ENCODE results near the gene RHOJ. TPM values are rescaled to one million over a fixed set of nuclear protein-coding genes. Genes with fewer than 3 reads are reported as not detected.

RHOJ gene
- total and polyA plus RNA-seq, 2 of the 8 experiments (the other 6 are each of a cell fraction or from before 2014, with no cell fraction given): 0.11 TPM; not detected in 1

GRCh38 chr14:63241096-63241495 is 36.9 kb downstream of the RHOJ start:
- H3K36me3 ChIP-seq (ENCODE audit: control insufficient read depth in 2 of 4, insufficient read depth in 4 of 4, low read length in 3 of 4): no peaks in the 10 kb centered on the region
- no peak overlapping the region for H4K91ac ChIP-seq (replicated peaks; ENCODE audit: insufficient read length, low read length)
- H3K4ac ChIP-seq (replicated peaks; ENCODE audit: insufficient read length, low read depth, low read length): no peak overlapping the region
- H3K23ac ChIP-seq (ENCODE audit: insufficient read length): no peak overlapping the region
- no peak for DNase-seq (ENCODE audit: low read depth in 1 of 2, low spot score in 2 of 2)
- no peaks in the 10 kb centered on the region for H3K4me1 ChIP-seq (replicated peaks in 1 of 4; ENCODE audit: control insufficient read depth in 3 of 4, insufficient read depth in 4 of 4, low read length in 3 of 4)
- no peak overlapping the region for H2BK5ac ChIP-seq (ENCODE audit: low read depth, low read length)
- H3K27me3 ChIP-seq (replicated peaks in 1 of 4; ENCODE audit: control insufficient read depth in 3 of 4, extremely low read depth in 1 of 4, insufficient read depth in 3 of 4, low read length in 3 of 4): no peaks in the 10 kb centered on the region
- no peaks in the 10 kb centered on the region for H3K9me3 ChIP-seq (ENCODE audit: insufficient read depth in 2 of 2, low read depth in 1 of 2, low read length in 1 of 2)
- H4K8ac ChIP-seq (ENCODE audit: extremely low read depth, insufficient read depth, low read length): no peak overlapping the region
- FAIRE-seq: no peak
- no peak overlapping the region for H3K4me2 ChIP-seq (ENCODE audit: insufficient read depth in 1 of 2, low read depth in 2 of 2, low read length in 2 of 2)
- no peak overlapping the region for H3K56ac ChIP-seq (replicated peaks; ENCODE audit: insufficient read length, low read depth, low read length)
- no peak overlapping the region for H2BK12ac ChIP-seq (ENCODE audit: low read depth, low read length)
- WGBS, 2 experiments (ENCODE audit: extremely low coverage in 1 of 2, insufficient coverage in 1 of 2, insufficient read length in 1 of 2, insufficient replicate concordance in 2 of 2, low coverage in 1 of 2, low lambda C conversion rate in 2 of 2, missing lambda C conversion rate in 1 of 2): 94% methylated on average over 4 of the region's 4 CpGs; no CpG with 5 or more reads in 1 of the 2 experiments
- POLR2A ChIA-PET (ENCODE audit: partially characterized antibody): no interaction called here
- H3K14ac ChIP-seq (ENCODE audit: insufficient read length): no peak overlapping the region
- H3K9ac ChIP-seq (replicated peaks in 1 of 4; ENCODE audit: extremely low read depth in 1 of 4, low read depth in 3 of 4, low read length in 3 of 4): no peak overlapping the region
- no peak overlapping the region for H2AK5ac ChIP-seq (ENCODE audit: low read depth, low read length)
- H3K4me3 ChIP-seq (ENCODE audit: extremely low read depth in 1 of 4, insufficient read depth in 2 of 4, low read depth in 3 of 4, low read length in 4 of 4): no peak overlapping the region
- no peak overlapping the region for H4K5ac ChIP-seq (ENCODE audit: insufficient read length, low read depth, low read length)
- H3K79me1 ChIP-seq (ENCODE audit: low read depth, low read length): no peaks in the 10 kb centered on the region
- no peak overlapping the region for H2BK20ac ChIP-seq (ENCODE audit: low read length)
- H2BK120ac ChIP-seq (replicated peaks; ENCODE audit: low read depth, low read length): no peak overlapping the region
- no peaks in the 10 kb centered on the region for H4K20me1 ChIP-seq (replicated peaks in 1 of 2; ENCODE audit: control insufficient read depth in 1 of 2, insufficient read depth in 2 of 2, low read length in 2 of 2)
- H3K18ac ChIP-seq (ENCODE audit: extremely low read depth, low read length): no peak overlapping the region
- peaks cover 1% of the 10 kb centered on the region; the same call in 1 of the 2 replicates for H3K23me2 ChIP-seq (ENCODE audit: low read depth, low read length)
- H2AFZ ChIP-seq (ENCODE audit: low read length): no peak overlapping the region
- CTCF ChIA-PET (ENCODE audit: partially characterized antibody): interaction anchor here (1.8 kb wide), 1 partner anchor 8 kb away, joined by 5 read pairs; no protein-coding TSS in a partner anchor
- no peaks in the 10 kb centered on the region for H3K79me2 ChIP-seq (ENCODE audit: control insufficient read depth in 1 of 2, insufficient read depth in 2 of 2, low read length in 2 of 2)
- no peak overlapping the region for H2BK15ac ChIP-seq (ENCODE audit: low read length)
- no peak overlapping the region for H3K27ac ChIP-seq (ENCODE audit: low read depth, low read length)
- TF ChIP-seq TEAD4 (IDR thresholded peaks at IDR 0.05; ENCODE audit: low read depth, low read length) (no peak), GTF2F1 (IDR thresholded peaks at IDR 0.05; ENCODE audit: borderline replicate concordance, low read depth, low read length) (no peak), TBP (IDR thresholded peaks at IDR 0.05; ENCODE audit: low read depth, low read length) (no peak), POU5F1 (IDR thresholded peaks at IDR 0.05; ENCODE audit: low read depth, low read length) (no peak), TAF7 (optimal IDR thresholded peaks at IDR 0.05; ENCODE audit: borderline replicate concordance, low read depth, low read length) (no peak), BACH1 (IDR thresholded peaks at IDR 0.05; ENCODE audit: low read length) (no peak), RAD21 (IDR thresholded peaks at IDR 0.05 in 1 of 2, conservative IDR thresholded peaks at IDR 0.05 in 1 of 2; ENCODE audit: low read depth in 2 of 2, low read length in 2 of 2) (no peak)

All from H1 (cell line).